Neural progenitor cell (in vitro differentiated cells): ENCODE results near the gene MRPS33.

Experiments used
- EZH2 ChIP-seq: fragments of 200-600 bp; sonication (generic); IDR thresholded peaks from 2 replicates; pipeline ENCODE4 v1.6.1; 2017; ENCODE audit warnings: antibody characterized with exemption, mild to moderate bottlenecking, moderate library complexity
- EZH2phosphoT487 ChIP-seq: fragments of 200-600 bp; sonication (generic); IDR thresholded peaks from 2 replicates; pipeline ENCODE4 v1.6.1; 2017; ENCODE audit warnings: antibody characterized with exemption

DNA sequence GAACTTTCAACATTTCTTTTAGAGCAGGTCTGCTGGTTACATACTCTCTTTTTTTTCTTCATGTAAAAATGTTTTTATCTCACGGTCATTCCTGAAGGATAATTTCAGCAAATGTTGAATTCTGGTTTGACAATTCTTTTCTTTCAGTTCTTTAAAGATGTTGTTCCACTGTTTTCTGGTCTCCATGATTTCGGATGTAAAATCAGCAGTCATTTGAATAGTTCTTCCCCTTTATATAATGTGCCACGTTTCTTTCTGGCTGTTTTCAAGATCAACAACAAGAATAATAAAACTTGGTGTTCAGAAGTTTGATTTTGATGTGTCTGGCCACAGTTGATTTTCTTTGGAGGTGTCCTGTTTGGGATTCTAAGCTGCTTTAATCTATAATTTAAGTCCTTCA is 14.0 kb upstream of the MRPS33 start:
- no peak for TF ChIP-seq EZH2
- no peak for TF ChIP-seq EZH2phosphoT487
